GM18508 (cell line): ENCODE results near the gene BMPR1A.
"Not testable (repeated sequence)": the region's sequence is repeated elsewhere in the genome, so short reads cannot be mapped to it uniquely, and the experiment has no call there.

Experiments used
- ATAC-seq: cut with Tn5 transposase; IDR thresholded peaks from one replicate; pipeline ENCODE4 v1.9.1; 2021; ENCODE audit warnings: moderate number of reproducible peaks; ENCODE audit not compliant: insufficient read depth, unreplicated experiment

The BMPR1A gene

DNA sequence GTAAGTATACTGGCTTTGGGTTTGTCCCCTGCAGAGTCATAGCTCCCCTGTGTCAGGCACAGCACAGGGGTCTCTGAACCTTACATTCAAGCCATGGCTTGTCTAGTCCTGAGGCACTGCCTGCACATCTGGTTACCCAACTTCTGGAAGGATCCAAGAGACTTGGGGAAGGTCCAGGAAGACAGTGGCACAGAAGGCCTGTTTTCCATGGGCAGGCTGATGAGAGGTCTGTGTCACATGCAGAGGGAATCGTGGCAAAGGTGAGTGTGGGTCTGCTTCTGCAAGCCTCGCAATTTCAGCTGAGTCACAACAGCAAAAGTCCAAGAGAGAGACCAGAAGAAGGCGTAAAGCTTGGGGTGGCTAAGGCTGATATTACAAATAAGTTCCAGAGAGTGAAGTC lies 28.4 kb upstream of the BMPR1A start:
- no peak for ATAC-seq

DNA sequence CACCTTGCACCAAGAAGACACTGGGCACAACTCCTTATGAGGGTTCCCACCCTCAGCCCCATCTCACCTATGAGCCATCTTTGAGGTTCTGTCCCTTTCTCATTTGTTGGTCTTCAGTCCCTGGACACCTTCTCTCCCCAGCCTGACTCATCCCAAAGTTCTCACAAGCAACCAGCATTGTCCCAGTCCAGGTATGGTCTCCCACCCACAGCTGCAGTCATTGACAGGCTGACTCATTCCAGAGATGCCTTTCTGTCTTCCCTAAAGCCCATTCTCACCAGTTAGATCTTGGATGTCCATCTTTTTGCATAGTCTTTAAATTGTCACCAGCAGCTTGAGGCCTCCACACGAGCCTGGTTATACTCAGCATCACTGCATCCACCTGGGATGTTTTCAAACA lies 26.7 kb upstream of the BMPR1A start:
- ATAC-seq = no peak

DNA sequence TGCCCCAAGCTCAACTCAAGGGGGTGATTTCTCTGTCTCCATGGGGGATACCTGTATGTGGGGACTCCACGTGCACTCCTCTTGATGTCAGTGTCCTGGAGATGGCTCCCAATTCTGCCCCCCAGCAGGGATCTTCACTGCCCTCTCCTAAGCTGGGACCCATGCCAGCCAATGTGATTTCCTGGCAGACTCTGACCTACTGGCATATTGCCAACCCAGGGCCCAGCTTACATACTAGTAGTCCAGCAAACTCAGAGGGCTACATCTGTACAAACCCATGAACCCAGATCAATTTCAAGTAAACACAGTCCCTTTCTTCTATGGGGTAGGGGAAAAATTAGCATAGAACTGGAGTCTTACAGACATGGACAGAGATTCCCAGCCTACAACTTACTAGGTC lies 26.2 kb upstream of the BMPR1A start:
- ATAC-seq = no peak

DNA sequence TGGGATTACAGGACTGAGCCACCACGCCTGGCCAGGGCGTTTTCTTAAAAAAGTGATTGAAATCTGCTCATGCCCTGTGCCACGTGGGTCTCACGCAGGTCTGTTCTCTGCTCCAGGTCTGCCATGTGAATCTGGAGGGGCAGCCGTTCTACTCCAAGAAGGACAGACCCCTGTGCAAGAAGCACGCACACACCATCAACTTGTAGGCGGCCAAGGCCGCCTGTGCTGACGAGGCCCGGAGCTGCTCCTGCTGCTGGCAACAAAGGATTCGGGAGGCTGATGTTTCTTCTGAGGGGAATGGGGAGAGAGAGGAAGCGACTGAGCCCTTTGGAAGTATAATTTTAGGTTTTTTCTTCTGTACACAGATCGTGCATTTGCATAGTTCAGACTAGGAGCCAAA lies 23.6 kb upstream of the BMPR1A start:
- ATAC-seq = no peak

DNA sequence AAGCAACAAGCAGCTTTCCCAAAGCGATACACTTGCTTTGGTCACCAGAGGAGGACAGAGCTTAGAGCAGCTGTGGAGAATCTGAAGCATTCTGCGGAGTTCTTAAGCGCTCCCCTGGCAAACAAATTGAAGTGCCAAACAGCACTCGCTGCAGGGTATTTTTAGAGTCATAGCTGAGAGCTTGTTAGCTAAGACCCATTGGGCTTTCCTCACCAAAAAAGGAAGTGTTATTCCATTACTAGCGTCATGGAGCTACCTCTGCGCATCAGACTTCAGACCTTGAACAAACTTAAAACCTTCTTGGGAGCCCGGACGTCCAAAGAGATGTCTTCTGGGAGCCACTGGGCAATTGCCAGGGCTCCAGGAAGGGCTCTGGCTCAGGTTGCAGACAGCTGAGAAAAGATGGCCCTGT lies 23.2 kb upstream of the BMPR1A start:
- ATAC-seq = no peak

DNA sequence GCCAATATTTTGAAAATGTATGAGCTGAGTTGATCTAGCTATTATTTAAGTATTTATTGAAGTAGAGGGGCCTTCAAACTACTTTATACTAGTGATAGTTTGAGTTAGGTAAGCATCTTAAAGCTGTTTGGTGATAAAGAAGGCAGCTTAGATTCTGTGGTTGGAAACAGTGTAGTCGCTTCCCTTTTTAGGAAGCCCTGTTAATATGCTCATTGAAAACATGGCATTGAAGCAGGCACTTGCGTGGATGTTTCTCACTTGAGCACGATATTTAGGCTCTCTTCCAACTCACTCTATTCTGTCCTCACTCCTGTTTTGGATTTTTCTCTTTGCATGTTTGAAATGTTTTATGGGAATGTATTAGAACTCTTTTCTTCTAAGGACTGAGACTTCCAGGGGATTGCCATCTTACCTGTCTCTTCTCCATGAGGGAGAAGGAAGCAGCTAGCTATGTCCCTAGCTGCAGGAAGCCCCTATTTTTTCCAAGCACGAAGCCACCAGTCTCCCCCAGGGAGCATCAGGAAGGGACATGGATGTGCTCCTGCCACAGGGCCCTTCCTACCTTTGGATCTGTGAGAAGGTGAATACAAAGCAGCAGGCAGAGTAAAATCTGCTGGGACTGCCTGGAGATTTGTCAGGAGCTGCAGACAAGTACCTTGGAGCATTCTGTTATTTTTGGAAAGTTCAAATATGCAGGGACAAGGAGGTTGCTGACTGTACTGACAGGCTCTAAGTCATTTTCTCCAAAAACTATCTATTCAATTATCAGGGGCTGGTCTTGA lies 22.0 kb upstream of the BMPR1A start:
- ATAC-seq = no peak

DNA sequence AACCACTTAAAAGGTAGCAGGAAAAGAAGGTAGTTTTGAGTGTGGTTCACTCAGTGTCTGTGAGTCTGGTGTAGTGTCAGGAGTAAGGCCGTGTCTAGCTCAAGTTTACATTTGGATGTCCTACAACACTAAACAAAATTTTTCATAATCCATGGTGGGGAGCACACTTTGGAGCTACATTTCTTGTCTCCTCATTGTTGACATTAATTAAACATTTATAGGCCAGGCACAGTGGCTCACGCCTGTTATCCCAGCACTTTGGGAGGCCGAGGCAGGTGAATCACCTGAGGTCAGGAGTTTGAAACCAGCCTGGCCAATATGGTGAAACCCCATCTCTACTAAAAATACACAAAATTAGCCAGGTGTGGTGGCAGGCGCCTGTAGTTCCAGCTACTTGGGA lies 21.1 kb upstream of the BMPR1A start:
- ATAC-seq = not testable (repeated sequence)

DNA sequence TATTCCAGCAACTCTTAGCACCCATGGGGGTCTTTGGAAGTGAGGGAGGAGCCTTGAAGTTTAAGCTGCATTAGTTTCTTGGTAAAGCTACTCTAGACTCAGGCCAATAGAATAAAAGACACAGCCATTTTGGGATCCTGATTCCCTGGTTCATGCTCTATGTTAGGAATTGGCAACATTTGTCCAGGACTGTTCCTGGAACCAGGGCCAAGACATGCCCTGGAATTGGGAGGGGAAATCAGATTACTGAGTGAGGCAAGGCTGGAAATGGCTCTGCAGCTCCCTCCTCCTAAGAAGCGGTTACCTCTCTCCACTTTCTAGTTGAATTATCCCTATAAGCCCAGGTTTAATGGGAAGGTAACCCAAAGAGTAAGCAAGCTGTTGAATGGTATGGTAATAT lies 14.2 kb upstream of the BMPR1A start:
- no peak for ATAC-seq

DNA sequence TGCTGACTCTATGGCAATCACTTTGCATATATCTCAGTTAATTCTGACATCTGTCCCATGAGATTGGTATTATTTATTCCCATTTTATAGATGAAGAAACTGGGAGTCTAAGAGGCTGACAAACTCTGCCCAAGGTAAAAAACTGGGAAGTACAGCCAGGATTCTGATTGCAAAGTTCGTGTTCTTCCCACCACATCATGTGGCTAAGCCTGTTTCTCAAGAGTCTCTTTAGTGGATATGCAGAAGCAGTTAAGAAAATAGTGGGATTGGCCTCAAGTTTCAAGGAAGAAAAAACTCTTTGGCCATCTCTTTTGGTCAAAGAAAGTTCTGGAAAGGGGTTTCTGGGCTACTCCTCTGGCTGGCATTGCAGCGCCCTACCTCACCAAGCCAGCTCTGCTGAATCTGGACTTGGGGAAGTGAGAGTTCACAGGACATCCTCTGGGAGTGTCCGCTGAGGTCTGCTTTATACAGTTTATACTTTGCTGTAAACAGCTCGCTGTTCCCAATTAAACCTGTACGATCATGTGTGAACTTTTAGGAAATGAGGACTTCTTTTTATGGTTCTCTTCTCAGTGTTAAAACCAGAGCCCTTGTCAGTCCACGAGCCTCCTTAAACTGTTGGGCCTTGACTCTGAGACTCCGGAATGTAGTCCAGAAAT lies 12.2 kb upstream of the BMPR1A start:
- no peak for ATAC-seq

DNA sequence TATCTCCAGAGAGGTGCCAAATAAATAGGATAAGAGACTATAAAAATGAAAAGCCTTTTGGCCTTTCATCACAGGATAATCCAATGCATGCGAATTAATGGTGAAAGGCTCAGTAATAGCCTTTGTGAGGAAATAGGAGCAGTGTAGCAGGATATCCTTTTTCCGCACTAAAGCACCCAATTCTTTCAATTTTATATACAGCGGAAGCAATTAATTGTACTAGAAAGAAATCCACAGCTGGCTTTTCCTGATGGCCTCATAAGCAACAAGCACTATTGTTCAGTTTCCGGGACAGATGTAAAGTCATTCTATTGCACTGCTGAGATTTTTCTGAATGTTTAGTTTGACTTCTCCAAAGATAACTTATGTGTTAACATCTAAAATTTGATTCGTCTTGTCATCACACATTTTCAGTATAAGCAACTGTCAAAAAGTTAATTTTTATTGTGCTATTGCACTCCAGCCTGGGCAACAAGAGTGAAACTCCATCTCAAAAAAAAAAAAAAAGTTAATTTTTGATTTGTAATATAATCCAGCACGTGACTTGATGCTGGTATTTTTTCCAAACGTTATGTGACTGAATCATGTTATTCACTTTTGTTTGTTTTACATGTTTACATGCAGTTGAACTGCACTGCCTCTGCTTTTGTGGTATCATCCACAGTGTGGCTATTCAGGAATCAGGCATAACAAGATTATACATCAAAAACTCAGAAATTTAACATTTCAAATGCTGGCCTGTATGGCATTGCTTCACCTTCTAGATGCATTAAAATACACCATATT lies 8.4 kb upstream of the BMPR1A start:
- ATAC-seq = no peak

DNA sequence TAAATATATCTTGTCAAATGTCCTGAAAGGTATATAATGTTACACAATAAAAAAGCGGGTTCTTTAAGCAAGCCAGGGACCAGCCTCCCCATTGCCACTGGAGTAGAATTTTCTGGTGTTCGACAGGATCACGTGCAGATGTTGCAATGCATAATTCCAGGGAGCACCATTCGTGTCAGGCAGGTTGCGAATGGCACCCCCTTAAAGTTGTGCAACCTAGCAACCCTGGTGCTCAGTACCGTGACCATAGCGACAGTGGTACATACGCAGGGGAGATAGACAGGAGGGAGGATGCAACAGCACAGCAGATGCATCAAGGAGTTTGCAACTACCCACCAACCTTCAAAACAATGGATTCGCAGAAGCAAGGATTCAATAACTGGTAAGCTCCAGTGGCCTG lies 6.6 kb upstream of the BMPR1A start:
- no peak for ATAC-seq

DNA sequence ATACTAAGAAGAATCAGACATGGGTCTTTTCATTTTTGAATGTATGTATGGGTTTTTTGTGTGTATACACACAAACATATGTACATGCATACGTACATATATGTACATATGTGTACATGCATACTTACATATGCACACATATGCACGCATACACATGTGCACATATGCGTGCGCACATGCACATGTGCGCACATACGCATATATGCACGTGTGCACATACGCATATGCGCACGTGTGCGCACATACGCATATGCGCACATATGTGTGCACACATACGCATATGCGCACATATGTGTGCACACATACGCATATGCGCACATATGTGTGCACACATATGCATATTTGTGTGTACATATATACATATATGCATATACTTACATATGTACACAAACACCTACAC lies 4.9 kb upstream of the BMPR1A start:
- no peak for ATAC-seq

DNA sequence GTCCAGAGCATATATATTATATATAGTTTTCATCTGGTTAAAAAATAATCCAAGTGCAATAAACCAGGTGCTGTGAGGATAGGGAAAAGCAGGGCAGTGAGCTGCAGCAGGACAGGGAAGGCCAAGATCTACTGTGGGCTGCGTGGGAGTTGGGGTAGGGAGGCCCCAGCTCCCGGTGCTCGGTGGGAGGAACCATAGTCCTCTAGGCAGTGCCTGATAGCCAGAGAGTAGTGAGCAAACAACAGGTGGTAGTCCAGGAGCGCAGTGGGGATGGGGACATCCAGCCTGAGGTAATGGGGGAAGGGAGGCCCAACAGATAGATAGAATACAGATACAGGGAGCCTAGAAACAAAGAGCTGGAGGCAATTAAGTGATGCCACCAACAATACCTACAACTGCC lies 4.1 kb upstream of the BMPR1A start:
- ATAC-seq = no peak

DNA sequence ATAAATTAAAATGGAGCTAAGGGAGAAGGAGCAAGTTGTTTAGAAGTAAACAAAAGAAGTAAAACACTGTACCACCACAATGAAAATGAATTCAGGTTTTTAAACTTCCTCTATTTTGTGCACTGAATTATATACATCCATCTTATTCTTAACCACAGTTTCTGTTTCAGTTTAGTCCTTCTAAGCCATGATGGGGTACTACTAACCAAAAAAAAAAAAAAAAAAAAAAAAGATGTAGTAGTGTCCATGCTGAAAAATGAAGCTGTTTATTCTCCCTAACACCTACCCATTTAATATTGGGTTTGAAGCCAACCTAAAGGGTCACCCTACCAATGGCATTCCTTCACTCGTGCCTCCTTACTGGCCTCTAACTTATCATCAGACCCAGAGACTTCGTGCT lies 3.4 kb upstream of the BMPR1A start:
- no peak for ATAC-seq

DNA sequence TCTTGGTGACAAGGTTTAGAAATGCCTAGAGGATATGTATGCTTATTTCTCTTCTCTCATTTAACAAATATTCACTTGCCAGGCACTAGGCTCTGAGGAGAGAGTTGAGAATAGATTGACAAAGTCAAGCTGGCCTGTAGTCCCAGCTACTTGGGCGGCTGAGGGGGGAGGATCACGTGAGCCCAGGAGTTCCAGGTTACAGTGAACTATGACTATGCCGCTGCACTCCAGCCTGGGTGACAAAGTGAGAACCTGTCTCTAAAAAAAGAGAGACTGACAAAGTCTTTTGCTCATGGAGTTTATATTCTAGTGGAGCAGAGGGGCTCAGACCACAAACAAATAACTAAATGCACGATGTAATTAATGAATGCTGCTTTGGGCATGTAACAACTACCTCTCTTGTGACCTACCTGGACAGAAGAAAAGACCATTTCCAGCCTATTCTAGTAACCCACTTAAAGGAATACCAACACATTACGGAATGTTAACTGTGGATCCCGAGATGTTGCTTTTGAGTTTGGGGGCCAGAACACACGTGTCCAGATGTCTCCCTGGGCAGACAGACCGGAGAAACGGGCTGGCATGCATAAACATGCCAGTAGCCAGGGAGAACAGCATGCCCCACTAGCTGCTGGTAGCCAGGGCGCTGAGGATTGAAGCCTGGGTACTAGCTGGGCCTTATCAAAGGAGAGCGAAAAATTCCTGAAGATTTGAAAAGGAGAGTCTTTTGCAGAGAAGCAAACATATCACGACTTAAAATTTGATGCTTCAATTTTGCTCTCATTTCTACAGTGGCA lies 2.6 kb upstream of the BMPR1A start:
- ATAC-seq = no peak

DNA sequence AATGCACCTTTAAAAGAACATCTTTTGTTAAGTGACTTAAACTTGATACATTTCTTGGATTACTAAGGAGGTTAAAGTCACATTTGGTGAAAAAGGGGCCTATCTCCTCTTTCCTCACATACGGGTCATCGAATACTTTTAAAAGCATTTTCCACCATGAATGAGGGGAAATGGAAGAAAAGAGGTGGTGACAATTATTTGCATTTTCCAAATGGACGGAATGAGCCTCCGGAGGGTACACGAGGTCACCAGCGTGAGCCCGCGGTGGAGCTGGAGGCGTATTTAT lies 1.0 kb upstream of the BMPR1A start:
- no peak for ATAC-seq

DNA sequence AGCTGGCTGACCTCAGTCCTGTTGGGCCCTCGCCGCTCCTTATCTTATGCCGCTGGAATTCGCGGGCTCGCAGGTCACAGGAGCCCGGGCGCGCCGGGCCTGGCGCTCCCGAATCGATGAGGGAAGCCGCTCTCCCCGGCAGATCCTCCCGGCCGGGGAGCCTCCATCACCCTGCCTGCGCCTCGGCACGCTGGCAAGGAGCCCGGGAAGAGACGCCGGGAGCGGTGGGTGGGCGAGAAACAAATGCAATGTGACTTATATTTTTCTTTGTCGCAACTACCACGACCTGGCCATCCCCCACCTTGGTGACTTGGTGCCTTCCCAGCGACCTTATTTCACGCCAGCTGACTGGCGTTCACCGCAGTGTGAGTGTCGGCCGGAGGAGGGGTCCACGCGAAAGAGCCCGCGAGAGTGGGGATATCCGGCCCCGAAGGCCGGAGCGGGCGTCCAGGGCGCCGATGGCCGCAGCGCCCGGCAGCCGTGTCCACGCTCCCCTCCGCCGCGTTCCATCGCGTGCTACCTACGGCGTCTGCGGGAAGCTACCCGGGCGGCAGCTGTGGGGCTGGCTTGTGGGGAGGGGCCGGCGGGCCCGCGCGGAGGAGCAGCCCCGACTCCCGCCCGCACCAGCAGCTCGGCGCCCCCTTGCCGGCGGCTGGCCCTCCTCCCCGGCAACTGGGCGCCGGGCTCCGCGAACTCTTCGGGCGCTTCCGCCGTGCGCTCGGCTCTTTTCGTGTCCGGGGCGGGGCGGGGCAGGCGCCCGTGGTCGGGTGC lies 494 bp upstream of the BMPR1A start:
- ATAC-seq = no peak

DNA sequence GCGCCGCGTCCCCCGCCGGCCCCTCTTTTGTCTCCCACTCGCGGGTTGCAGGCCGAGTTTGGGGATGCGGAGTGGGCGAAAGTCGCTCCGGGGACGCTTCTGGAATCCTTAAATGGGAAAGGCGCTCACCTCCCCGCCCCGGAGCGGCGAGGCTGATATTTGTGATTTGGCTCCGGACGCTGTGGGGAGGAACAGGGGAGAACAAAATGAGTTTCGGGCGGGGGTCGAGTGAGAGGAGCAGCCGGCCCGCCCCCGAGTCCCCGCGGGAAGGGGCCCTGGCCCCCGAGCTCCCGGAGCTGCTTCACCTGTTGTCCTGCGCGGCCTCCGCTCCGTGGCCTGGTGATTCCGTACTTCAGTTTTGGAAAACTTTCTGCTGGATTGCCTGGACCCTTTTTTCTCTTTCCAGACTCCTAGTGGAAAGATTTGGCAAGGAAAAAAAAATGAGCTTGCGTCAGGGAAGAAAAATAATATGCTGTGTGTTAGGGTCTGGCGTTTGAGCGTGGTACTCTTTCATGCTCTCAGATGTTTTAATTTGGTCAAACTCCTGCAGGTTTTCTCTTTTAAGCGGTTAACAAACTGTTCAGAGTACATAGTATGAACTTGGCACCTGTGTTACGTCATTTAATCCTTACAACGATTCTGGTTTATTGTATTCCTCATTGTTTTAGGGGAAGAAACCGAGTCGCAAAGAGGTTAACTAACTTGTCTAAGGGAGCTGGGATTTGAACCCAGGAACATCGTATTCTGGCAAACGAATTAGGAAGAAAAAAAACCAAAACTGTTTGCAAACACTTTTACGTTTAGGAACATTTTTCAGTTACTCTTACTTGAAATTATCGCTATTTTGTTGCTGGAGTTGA lies 924 bp downstream of the BMPR1A start:
- ATAC-seq = no peak
